Measurements from ENCODE around the gene NENF.

The NENF gene

GRCh38 chr1:212432272-212432660 is 454 bp upstream of the NENF start:
- Histone ChIP-seq H3F3A (ENCODE audit: insufficient read depth, low read length) (0 out of 2 replicates have a peak, but pooled peaks cover 4% of the 10 kb centered on the region), H4K20me1 (ENCODE audit: insufficient read depth, low read length) (no peaks in the 10 kb centered on the region), H3K9me2 (ENCODE audit: low read depth, low read length) (no peaks in the 10 kb centered on the region), H2AFZ (ENCODE audit: low read length) (peak overlapping the region; percentile 89), H3K79me2 (ENCODE audit: insufficient read depth, low read length) (no peaks in the 10 kb centered on the region), H3K27ac (ENCODE audit: low read depth, low read length, poor library complexity, severe bottlenecking) (no peak overlapping the region), H3K36me3 (ENCODE audit: insufficient read depth, low read length) (no peaks in the 10 kb centered on the region), H3K27me3 (ENCODE audit: insufficient read depth, low read length) (peaks cover 3% of the 10 kb centered on the region; the same call in 1 of the 2 replicates), H3K9me3 (ENCODE audit: low read length) (no peaks in the 10 kb centered on the region), H3K4me2 (ENCODE audit: low read length) (peak overlapping the region; percentile 75), H3K9ac (ENCODE audit: low read length) (peak overlapping the region; percentile 56), H3K4me1 (ENCODE audit: insufficient read depth, low read length, severe bottlenecking) (peaks cover 29% of the 10 kb centered on the region), H3K4me3 (ENCODE audit: low read depth, low read length, poor library complexity, severe bottlenecking) (peak overlapping the region; percentile 84)
- no peak for TF ChIP-seq CTCF (IDR thresholded peaks at IDR 0.05; ENCODE audit: low read length)
- no peak for TF ChIP-seq EZH2 (IDR thresholded peaks at IDR 0.05; ENCODE audit: borderline replicate concordance, low read length)

- no peaks in the 10 kb centered on the region for H4K20me1 ChIP-seq (ENCODE audit: insufficient read depth, low read length)
- H3K36me3 ChIP-seq (ENCODE audit: insufficient read depth, low read length): no peaks in the 10 kb centered on the region
- H3K9me3 ChIP-seq (ENCODE audit: low read length): no peaks in the 10 kb centered on the region
- H3K4me2 ChIP-seq (ENCODE audit: low read length): peak overlapping the region; percentile 75
- H3K9ac ChIP-seq (ENCODE audit: low read length): peak overlapping the region; percentile 77
- TF ChIP-seq CTCF (IDR thresholded peaks at IDR 0.05; ENCODE audit: low read length): no peak
- H3K27me3 ChIP-seq (ENCODE audit: insufficient read depth, low read length): no peaks in the 10 kb centered on the region
- no peaks in the 10 kb centered on the region for H3K79me2 ChIP-seq (ENCODE audit: insufficient read depth, low read length)
- H3K4me1 ChIP-seq (ENCODE audit: insufficient read depth, low read length, severe bottlenecking): peaks cover 29% of the 10 kb centered on the region
- H3K9me2 ChIP-seq (ENCODE audit: low read depth, low read length): no peaks in the 10 kb centered on the region
- H3K27ac ChIP-seq (ENCODE audit: low read depth, low read length, poor library complexity, severe bottlenecking): no peak overlapping the region
- peak overlapping the region; percentile 84 for H3K4me3 ChIP-seq (ENCODE audit: low read depth, low read length, poor library complexity, severe bottlenecking)
- H3F3A ChIP-seq (ENCODE audit: insufficient read depth, low read length): 0 out of 2 replicates have a peak, but pooled peaks cover 4% of the 10 kb centered on the region
- no peak overlapping the region for H2AFZ ChIP-seq (ENCODE audit: low read length)
These were observed 1.1 kb downstream of the NENF start for GRCh38 chr1:212433577-212434462.

GRCh38 chr1:212434992-212435391 is 2.3 kb downstream of the NENF start:
- H4K20me1 ChIP-seq (ENCODE audit: insufficient read depth, low read length): no peaks in the 10 kb centered on the region

More at GRCh38 chr1:212434992-212435391, 2.3 kb downstream of the NENF start:
- H3K9ac ChIP-seq (ENCODE audit: low read length): no peak overlapping the region
- H3K27me3 ChIP-seq (ENCODE audit: insufficient read depth, low read length): no peaks in the 10 kb centered on the region
- TF ChIP-seq CTCF (IDR thresholded peaks at IDR 0.05; ENCODE audit: low read length) (no peak), EZH2 (IDR thresholded peaks at IDR 0.05; ENCODE audit: borderline replicate concordance, low read length) (no peak)
- no peaks in the 10 kb centered on the region for H3K9me3 ChIP-seq (ENCODE audit: low read length)
- H3K9me2 ChIP-seq (ENCODE audit: low read depth, low read length): no peaks in the 10 kb centered on the region
- H3K27ac ChIP-seq (ENCODE audit: low read depth, low read length, poor library complexity, severe bottlenecking): no peak overlapping the region
- no peak overlapping the region for H3K4me2 ChIP-seq (ENCODE audit: low read length)
- H3K36me3 ChIP-seq (ENCODE audit: insufficient read depth, low read length): no peaks in the 10 kb centered on the region
- H3F3A ChIP-seq (ENCODE audit: insufficient read depth, low read length): 0 out of 2 replicates have a peak, but pooled peaks cover 4% of the 10 kb centered on the region
- H3K4me3 ChIP-seq (ENCODE audit: low read depth, low read length, poor library complexity, severe bottlenecking): no peak overlapping the region
- no peaks in the 10 kb centered on the region for H3K79me2 ChIP-seq (ENCODE audit: insufficient read depth, low read length)
- H2AFZ ChIP-seq (ENCODE audit: low read length): no peak overlapping the region
- H3K4me1 ChIP-seq (ENCODE audit: insufficient read depth, low read length, severe bottlenecking): peaks cover 29% of the 10 kb centered on the region
